K562 (cell line): Measurements from ENCODE around the gene SAXO1. TPM values are rescaled to one million over a fixed set of nuclear protein-coding genes. Genes with fewer than 3 reads are reported as not detected.

Source experiments
- BCLAF1 ChIP-seq, 2 experiments: fragments of 450-650 bp in 1 of 2; IDR thresholded peaks; 2 replicates each; pipeline ENCODE4 v1.6.1; 2011 to 2017; ENCODE audit warnings: low read depth in 2 of 2, antibody characterized with exemption in 1 of 2, borderline replicate concordance in 1 of 2, low read length in 1 of 2, mild to moderate bottlenecking in 1 of 2, mixed read lengths in 1 of 2; ENCODE audit not compliant: control insufficient read depth in 1 of 2
- CHD7 ChIP-seq: fragments of 200-600 bp; sonication (generic); IDR thresholded peaks from one replicate; pipeline ENCODE4 v1.6.1; 2012; ENCODE audit warnings: mild to moderate bottlenecking, low read depth, low read length, inconsistent platforms
- TBP ChIP-seq: optimal IDR thresholded peaks from 2 replicates; pipeline ENCODE3; 2011; ENCODE audit warnings: low read depth, low read length, improper control_type of control experiment
- ZNF217 ChIP-seq: sonication (generic); formaldehyde crosslinking; IDR thresholded peaks from 2 replicates; pipeline ENCODE4 v1.8.0; 2022; ENCODE audit warnings: mild to moderate bottlenecking, missing genetic modification reagents
- polyA plus RNA-seq, 8 experiments: library from polyadenylated mRNA; depleted of rRNA in 4 of 8; stranded (reverse) in 5 of 8; unstranded in 3 of 8; fragments of >200 nt; fragmentation: Nextera tagmentation in 2 of 8; fragmentation: Illumina TruSeq in 1 of 8; extraction: Ambion mirVana in 2 of 8; extraction: Trizol in 1 of 8; gene quantifications; 2 replicates each; pipeline versions ENCODE4 v1.2.1 to v1.2.3, GENCODE V29; 2011 to 2014; ENCODE audit warnings: inconsistent platforms in 1 of 8, missing spikeins in 1 of 8
- total RNA-seq, 7 experiments: library from RNA; depleted of rRNA in 6 of 7; stranded (reverse); fragments of >200 nt in 6 of 7; fragmentation: Illumina TruSeq in 2 of 7; extraction: Trizol in 2 of 7; gene quantifications; 2 replicates each; pipeline versions ENCODE4 v1.2.1 to v1.2.3, GENCODE V29; 2011 to 2021; ENCODE audit warnings: low replicate concordance in 1 of 7

Gene SAXO1
- total and polyA plus RNA-seq, 9 of the 15 experiments (the other 6 are each of a cell fraction or from before 2014, with no cell fraction given) = 0.04 TPM; not detected in 8

GRCh38 chr9:18926513-18926912 lies 106.5 kb downstream of the SAXO1 start (continued):
- no peak for TF ChIP-seq TBP
- no peak for TF ChIP-seq ZNF217 (CRISPR knock-in tag)
- TF ChIP-seq CHD7 = no peak
- no peak for TF ChIP-seq BCLAF1 (IDR thresholded peaks at IDR 0.05; ENCODE audit: borderline replicate concordance in 1 of 2, control insufficient read depth in 1 of 2, low read depth in 2 of 2, low read length in 1 of 2)
- TF ChIP-seq, all 486 proteins: peak for 0
